T-cell (primary cell): Measurements from ENCODE around the gene CCDC149. TPM values are rescaled to one million over a fixed set of nuclear protein-coding genes. Genes with fewer than 3 reads are reported as not detected.

Experiments used
- ATAC-seq, 4 experiments: fragments of 200-7000 bp in 3 of 4; fragments of 150-1000 bp in 1 of 4; cut with Tn5 transposase; replicated peaks in 1 of 4; 1 replicate in 3 of 4; 2 replicates in 1 of 4; pipeline ENCODE4 v1.10.0; 2021; ENCODE audit warnings: moderate library complexity in 3 of 4, mild to moderate bottlenecking in 2 of 4, moderate number of reproducible peaks in 1 of 4
- CTCF ChIA-PET, 2 donors: fragments of 300-600 bp; sonication (Branson Sonifier 250); formaldehyde crosslinking; loops; one replicate each; lab custom pipeline; 2022; ENCODE audit warnings: antibody characterized with exemption in 2 of 2; lab: Charles Lee
- POLR2A ChIA-PET, 2 donors: fragments of 300-600 bp; sonication (Branson Sonifier 250); formaldehyde crosslinking; loops; one replicate each; lab custom pipeline; 2022; ENCODE audit warnings: antibody characterized with exemption in 2 of 2; lab: Charles Lee
- DNase-seq, 35 experiments: peaks; one replicate each; pipeline versions ENCODE4 v3.0.0 to v3.0.0-alpha.2; 2013 to 2023
- H3K27ac ChIP-seq: one replicate; pipeline ENCODE4 v1.5.1; 2013; ENCODE audit warnings: low read length
- H3K27me3 ChIP-seq, 2 experiments: replicated peaks in 1 of 2; 1 replicate in 1 of 2; 2 replicates in 1 of 2; pipeline versions ENCODE4 v1.6.1 to v1.7.0; 2013; ENCODE audit warnings: low read length in 1 of 2, mixed read lengths in 1 of 2; ENCODE audit not compliant: control insufficient read depth in 2 of 2, insufficient read depth in 2 of 2; ENCODE audit errors: extremely low read depth in 1 of 2
- H3K36me3 ChIP-seq, 2 donors: 1 replicate in 1 of 2; 2 replicates in 1 of 2; pipeline versions ENCODE4 v1.6.1 to v1.7.0; 2013; ENCODE audit warnings: low read length in 1 of 2; ENCODE audit not compliant: control insufficient read depth in 2 of 2, insufficient read depth in 1 of 2; ENCODE audit errors: extremely low read depth in 1 of 2
- H3K4me1 ChIP-seq, 2 experiments: 1 replicate in 1 of 2; 2 replicates in 1 of 2; pipeline versions ENCODE4 v1.6.1 to v1.7.0; 2013; ENCODE audit warnings: low read length in 2 of 2, mixed read lengths in 1 of 2; ENCODE audit not compliant: insufficient read depth in 2 of 2, control insufficient read depth in 1 of 2; ENCODE audit errors: extremely low read depth in 1 of 2
- H3K4me3 ChIP-seq, 2 donors: 1 replicate in 1 of 2; 2 replicates in 1 of 2; pipeline versions ENCODE4 v1.5.1 to v1.7.0; 2013; ENCODE audit warnings: mild to moderate bottlenecking in 2 of 2, low read length in 1 of 2, moderate library complexity in 1 of 2; ENCODE audit not compliant: control insufficient read depth in 1 of 2; ENCODE audit errors: extremely low read depth in 1 of 2
- H3K9me3 ChIP-seq: 2 replicates; pipeline ENCODE4 v1.7.0; 2013
- H3K27ac Mint-ChIP-seq, 2 donors: one replicate each; pipeline ENCODE4 v1.8.0; 2020 to 2021; ENCODE audit warnings: mild to moderate bottlenecking in 2 of 2, mixed read lengths in 2 of 2
- H3K27me3 Mint-ChIP-seq, 2 donors: one replicate each; pipeline ENCODE4 v1.8.0; 2021 to 2022; ENCODE audit warnings: mixed read lengths in 2 of 2
- H3K36me3 Mint-ChIP-seq: one replicate; pipeline ENCODE4 v1.8.0; 2021; ENCODE audit warnings: mixed read lengths
- H3K4me1 Mint-ChIP-seq, 3 donors: one replicate each; pipeline ENCODE4 v1.8.0; 2020 to 2022; ENCODE audit warnings: mixed read lengths in 3 of 3, mild to moderate bottlenecking in 1 of 3
- H3K4me3 Mint-ChIP-seq, 3 donors: one replicate each; pipeline ENCODE4 v1.8.0; 2020 to 2022; ENCODE audit warnings: mild to moderate bottlenecking in 3 of 3, mixed read lengths in 3 of 3, moderate library complexity in 3 of 3
- H3K9me3 Mint-ChIP-seq, 3 donors: one replicate each; pipeline ENCODE4 v1.8.0; 2020 to 2022; ENCODE audit warnings: mixed read lengths in 3 of 3
- WGBS: methylation state at CpG from one replicate; pipeline ENCODE4 v1.1.5; 2013; ENCODE audit warnings: missing lambda C conversion rate; ENCODE audit not compliant: insufficient coverage; 5-methylcytosine and 5-hydroxymethylcytosine counted together
- total RNA-seq, 35 experiments: library from RNA in 6 of 35; stranded (reverse) in 6 of 35; fragments of 120-200 nt in 1 of 35; gene quantifications; one replicate each; pipeline versions ENCODE4 v1.2.1 to v1.2.4 and lab custom pipeline; 2013 to 2026

The CCDC149 gene
- total RNA-seq, 5 donors from 2014 or later (not counting 1 experiment from before 2014, with no cell fraction given), result 0.20 to 0.41 (median 0.25) TPM; not detected in 2

- WGBS, result 94% methylated on average over 5 of the region's 5 CpGs
- H3K27ac ChIP-seq, result no peak overlapping the region
- POLR2A ChIA-PET, result no interaction called here
- H3K4me3 ChIP-seq, result no peak overlapping the region
- Mint-ChIP-seq H3K4me3 (no peak overlapping the region), H3K27me3 (no peaks in the 10 kb centered on the region), H3K36me3 (no peaks in the 10 kb centered on the region), H3K4me1 (no peaks in the 10 kb centered on the region), H3K9me3 (no peaks in the 10 kb centered on the region), H3K27ac (no peak overlapping the region)
- ATAC-seq (no peak), DNase-seq (no peak)
- no peaks in the 10 kb centered on the region for H3K27me3 ChIP-seq
- H3K4me1 ChIP-seq, result no peaks in the 10 kb centered on the region
- H3K9me3 ChIP-seq, result no peaks in the 10 kb centered on the region
- CTCF ChIA-PET, result no interaction called here
- no peaks in the 10 kb centered on the region for H3K36me3 ChIP-seq
Measured at GRCh38 chr4:24846716-24847115, 66.1 kb downstream of the CCDC149 start.

GRCh38 chr4:24845902-24846301 is 66.9 kb downstream of the CCDC149 start:
- no peaks in the 10 kb centered on the region for H3K27me3 ChIP-seq
- Mint-ChIP-seq H3K27me3 (no peaks in the 10 kb centered on the region), H3K9me3 (no peaks in the 10 kb centered on the region), H3K4me1 (no peaks in the 10 kb centered on the region), H3K27ac (no peak overlapping the region), H3K36me3 (no peaks in the 10 kb centered on the region), H3K4me3 (no peak overlapping the region)
- H3K9me3 ChIP-seq, result no peaks in the 10 kb centered on the region
- H3K36me3 ChIP-seq, result no peaks in the 10 kb centered on the region
- DNase-seq, result no peak
- WGBS, result 67% methylated on average over 2 of the region's 5 CpGs
- no peak overlapping the region for H3K27ac ChIP-seq
- CTCF ChIA-PET, result no interaction called here
- no peak overlapping the region for H3K4me3 ChIP-seq
- ATAC-seq, result no peak
- POLR2A ChIA-PET, result no interaction called here
- H3K4me1 ChIP-seq, result no peaks in the 10 kb centered on the region

- H3K27ac ChIP-seq, result no peak overlapping the region
- WGBS, result 90% methylated on average over 7 of the region's 8 CpGs
- peak in 1 of 4 experiments; percentile 9 for ATAC-seq
- DNase-seq, result no peak
- Mint-ChIP-seq H3K4me3 (no peak overlapping the region), H3K27me3 (no peaks in the 10 kb centered on the region), H3K9me3 (no peaks in the 10 kb centered on the region), H3K36me3 (no peaks in the 10 kb centered on the region), H3K4me1 (no peaks in the 10 kb centered on the region), H3K27ac (no peak overlapping the region)
- no peaks in the 10 kb centered on the region for H3K36me3 ChIP-seq
- ChIA-PET POLR2A (no interaction called here), CTCF (no interaction called here)
- no peaks in the 10 kb centered on the region for H3K9me3 ChIP-seq
- H3K4me1 ChIP-seq, result no peaks in the 10 kb centered on the region
- H3K4me3 ChIP-seq, result no peak overlapping the region
- no peaks in the 10 kb centered on the region for H3K27me3 ChIP-seq
Measured at GRCh38 chr4:24845132-24845531, 67.7 kb downstream of the CCDC149 start.

- Mint-ChIP-seq H3K27me3 (no peaks in the 10 kb centered on the region), H3K4me1 (no peaks in the 10 kb centered on the region), H3K27ac (no peak overlapping the region), H3K9me3 (no peaks in the 10 kb centered on the region), H3K4me3 (no peak overlapping the region), H3K36me3 (no peaks in the 10 kb centered on the region)
- no peaks in the 10 kb centered on the region for H3K36me3 ChIP-seq
- H3K4me3 ChIP-seq, result no peak overlapping the region
- H3K27me3 ChIP-seq, result no peaks in the 10 kb centered on the region
- no peaks in the 10 kb centered on the region for H3K4me1 ChIP-seq
- POLR2A ChIA-PET, result interaction anchor here in 1 of 2 donors (0.7 kb wide), 1 partner anchor 12 kb away, joined by 4 read pairs; no protein-coding TSS in a partner anchor
- H3K9me3 ChIP-seq, result no peaks in the 10 kb centered on the region
- DNase-seq, result no peak
- H3K27ac ChIP-seq, result no peak overlapping the region
- WGBS, result 79% methylated on average over 3 of the region's 3 CpGs
- CTCF ChIA-PET, result no interaction called here
- no peak for ATAC-seq
Measured at GRCh38 chr4:24843096-24843495, 69.7 kb downstream of the CCDC149 start.

GRCh38 chr4:24842356-24842755 is 70.5 kb downstream of the CCDC149 start:
- Mint-ChIP-seq H3K36me3 (no peaks in the 10 kb centered on the region), H3K4me1 (no peaks in the 10 kb centered on the region), H3K27me3 (no peaks in the 10 kb centered on the region), H3K4me3 (no peak overlapping the region), H3K9me3 (no peaks in the 10 kb centered on the region), H3K27ac (no peak overlapping the region)
- ChIA-PET POLR2A (interaction anchor here in 1 of 2 donors (0.7 kb wide), 1 partner anchor 11 kb away, joined by 4 read pairs; no protein-coding TSS in a partner anchor), CTCF (no interaction called here)
- H3K27ac ChIP-seq, result no peak overlapping the region
- ATAC-seq (no peak), DNase-seq (no peak)
- H3K9me3 ChIP-seq, result no peaks in the 10 kb centered on the region
- H3K27me3 ChIP-seq, result no peaks in the 10 kb centered on the region
- no peak overlapping the region for H3K4me3 ChIP-seq
- no peaks in the 10 kb centered on the region for H3K4me1 ChIP-seq
- no peaks in the 10 kb centered on the region for H3K36me3 ChIP-seq
- 79% methylated on average over 3 of the region's 9 CpGs for WGBS

- Histone ChIP-seq H3K4me3 (no peak overlapping the region), H3K27ac (no peak overlapping the region), H3K9me3 (no peaks in the 10 kb centered on the region), H3K36me3 (no peaks in the 10 kb centered on the region), H3K4me1 (no peaks in the 10 kb centered on the region), H3K27me3 (no peaks in the 10 kb centered on the region)
- WGBS, result 92% methylated on average over 2 of the region's 3 CpGs
- H3K36me3 Mint-ChIP-seq, result no peaks in the 10 kb centered on the region
- ATAC-seq (no peak), DNase-seq (no peak)
- H3K4me1 Mint-ChIP-seq, result no peaks in the 10 kb centered on the region
- H3K27me3 Mint-ChIP-seq, result no peaks in the 10 kb centered on the region
- no peaks in the 10 kb centered on the region for H3K9me3 Mint-ChIP-seq
- POLR2A ChIA-PET, result no interaction called here
- no peak overlapping the region for H3K4me3 Mint-ChIP-seq
- CTCF ChIA-PET, result no interaction called here
- no peak overlapping the region for H3K27ac Mint-ChIP-seq
Measured at GRCh38 chr4:24840826-24841543, 71.9 kb downstream of the CCDC149 start.
